Thyroid gland (tissue), 4 donors: ENCODE results near the gene PLCB1. TPM values are rescaled to one million over a fixed set of nuclear protein-coding genes. Genes with fewer than 3 reads are reported as not detected.

Experiments used
- DNase-seq, 2 donors: peaks; one replicate each; pipeline ENCODE4 v3.0.0-alpha.2; 2019
- H3K27ac ChIP-seq, 3 donors: fragments of 200-600 bp; sonication (generic); 1 replicate in 2 of 3; 2 replicates in 1 of 3; pipeline ENCODE4 v1.5.1; 2016 to 2019; ENCODE audit warnings: mild to moderate bottlenecking in 1 of 3, moderate library complexity in 1 of 3
- H3K27me3 ChIP-seq: fragments of 200-600 bp; sonication (generic); one replicate; pipeline ENCODE4 v1.5.1; 2019
- H3K36me3 ChIP-seq, 2 donors: fragments of 200-600 bp; sonication (generic); one replicate each; pipeline ENCODE4 v1.5.1; 2016 to 2019
- H3K4me1 ChIP-seq, 2 donors: fragments of 200-600 bp; sonication (generic); one replicate each; pipeline ENCODE4 v1.5.1; 2017 to 2019
- H3K4me3 ChIP-seq, 3 donors: fragments of 200-600 bp; sonication (generic); replicated peaks in 1 of 3; 1 replicate in 2 of 3; 2 replicates in 1 of 3; pipeline ENCODE4 v1.5.1; 2016; ENCODE audit warnings: mild to moderate bottlenecking in 1 of 3
- H3K9me3 ChIP-seq: fragments of 200-600 bp; sonication (generic); one replicate; pipeline ENCODE4 v1.5.1; 2017
- POLR2A ChIP-seq, 2 donors: fragments of 450-650 bp; IDR thresholded peaks; one replicate each; pipeline ENCODE4 v1.6.1; 2017; ENCODE audit warnings: antibody characterized with exemption in 2 of 2, mild to moderate bottlenecking in 2 of 2, moderate library complexity in 1 of 2
- WGBS, 2 donors: methylation state at CpG; one replicate each; pipeline ENCODE4 v1.1.5; 2017; 5-methylcytosine and 5-hydroxymethylcytosine counted together
- intact Hi-C: fragments of 100-400 bp; cut with DNase I; formaldehyde crosslinking; loops from one replicate; pipeline ENCODE4 v1.15.1; 2023
- total RNA-seq, 4 donors: library from RNA; depleted of rRNA; stranded (reverse); fragments of >200 nt; gene quantifications; one replicate each; pipeline ENCODE4 v1.2.3, GENCODE V29; 2016
- TF ChIP-seq, protein P1 (sequence below), 6 experiments: fragments of 200-600 bp in 3 of 6; fragments of 450-650 bp in 3 of 6; sonication (generic) in 3 of 6; IDR thresholded peaks; one replicate each; pipeline ENCODE4 v1.5.1; 2016 to 2019; ENCODE audit warnings: antibody characterized with exemption in 6 of 6, mild to moderate bottlenecking in 2 of 6, inconsistent platforms in 1 of 6, moderate library complexity in 1 of 6

PLCB1 gene
- total RNA-seq, 4 donors from 2014 or later, result 7.3 to 14.1 (median 11.0) TPM

DNA sequence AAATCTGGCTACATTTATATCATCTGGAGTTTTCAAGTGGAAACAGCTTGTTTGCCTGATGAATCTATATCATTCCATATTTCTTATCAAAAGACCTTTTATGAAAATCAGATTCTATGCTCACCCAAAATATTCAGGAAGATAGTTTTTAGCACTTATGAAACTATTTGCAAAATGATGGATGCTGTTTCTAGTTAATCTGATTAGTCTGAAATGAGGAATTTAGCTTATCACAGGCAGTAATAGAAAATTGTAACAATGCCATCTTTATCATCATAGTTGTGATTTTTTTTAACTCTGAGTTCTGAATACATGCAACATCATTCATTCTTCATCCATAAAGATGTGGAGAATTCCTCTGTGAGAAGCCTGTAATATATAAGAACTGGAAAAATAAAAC is 229.7 kb downstream of the PLCB1 start:
- TF ChIP-seq, protein P1, sequence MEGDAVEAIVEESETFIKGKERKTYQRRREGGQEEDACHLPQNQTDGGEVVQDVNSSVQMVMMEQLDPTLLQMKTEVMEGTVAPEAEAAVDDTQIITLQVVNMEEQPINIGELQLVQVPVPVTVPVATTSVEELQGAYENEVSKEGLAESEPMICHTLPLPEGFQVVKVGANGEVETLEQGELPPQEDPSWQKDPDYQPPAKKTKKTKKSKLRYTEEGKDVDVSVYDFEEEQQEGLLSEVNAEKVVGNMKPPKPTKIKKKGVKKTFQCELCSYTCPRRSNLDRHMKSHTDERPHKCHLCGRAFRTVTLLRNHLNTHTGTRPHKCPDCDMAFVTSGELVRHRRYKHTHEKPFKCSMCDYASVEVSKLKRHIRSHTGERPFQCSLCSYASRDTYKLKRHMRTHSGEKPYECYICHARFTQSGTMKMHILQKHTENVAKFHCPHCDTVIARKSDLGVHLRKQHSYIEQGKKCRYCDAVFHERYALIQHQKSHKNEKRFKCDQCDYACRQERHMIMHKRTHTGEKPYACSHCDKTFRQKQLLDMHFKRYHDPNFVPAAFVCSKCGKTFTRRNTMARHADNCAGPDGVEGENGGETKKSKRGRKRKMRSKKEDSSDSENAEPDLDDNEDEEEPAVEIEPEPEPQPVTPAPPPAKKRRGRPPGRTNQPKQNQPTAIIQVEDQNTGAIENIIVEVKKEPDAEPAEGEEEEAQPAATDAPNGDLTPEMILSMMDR (IDR thresholded peaks at IDR 0.05), result no peak
- TF ChIP-seq POLR2A (IDR thresholded peaks at IDR 0.05), result no peak
- Histone ChIP-seq H3K4me3 (no peak overlapping the region), H3K27ac (no peak overlapping the region), H3K36me3 (no peaks in the 10 kb centered on the region), H3K9me3 (no peaks in the 10 kb centered on the region), H3K27me3 (no peaks in the 10 kb centered on the region), H3K4me1 (peaks cover 4% of the 10 kb centered on the region in 2 donors)
- intact Hi-C loops, result no loop called here
- no peak for DNase-seq

DNA sequence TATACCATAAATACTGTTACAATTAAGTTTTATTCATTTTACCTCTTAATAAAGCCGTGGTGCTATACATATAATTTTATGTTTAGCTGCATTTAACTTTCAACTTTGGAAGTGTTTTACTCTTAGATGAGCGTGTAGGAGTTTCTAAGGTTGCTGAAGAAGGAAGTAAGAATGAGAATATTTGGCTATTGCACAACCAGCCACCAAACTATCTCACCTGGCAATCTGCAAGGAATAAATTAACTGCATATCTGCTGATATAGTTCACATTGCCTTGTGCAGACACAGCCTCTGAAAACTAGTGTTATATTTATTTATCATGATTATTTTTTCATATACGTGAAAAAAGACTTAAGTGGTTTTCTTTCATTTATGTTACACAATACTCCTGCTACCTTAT is 230.4 kb downstream of the PLCB1 start:
- no peak for DNase-seq
- Histone ChIP-seq H3K4me3 (no peak overlapping the region), H3K36me3 (no peaks in the 10 kb centered on the region), H3K27me3 (no peaks in the 10 kb centered on the region), H3K27ac (no peak overlapping the region), H3K9me3 (no peaks in the 10 kb centered on the region), H3K4me1 (peaks cover 4% of the 10 kb centered on the region in 2 donors)
- TF ChIP-seq POLR2A (IDR thresholded peaks at IDR 0.05), result no peak
- 86 to 90% methylated on average over 3 of the region's 3 CpGs for WGBS, 2 donors
- intact Hi-C loops, result no loop called here

GRCh38 chr20:8363970-8364733 is 232.1 kb downstream of the PLCB1 start:
- H3K36me3 ChIP-seq, result no peaks in the 10 kb centered on the region
- intact Hi-C loops, result no loop called here
- TF ChIP-seq POLR2A (IDR thresholded peaks at IDR 0.05), result no peak
- TF ChIP-seq, protein P1 (IDR thresholded peaks at IDR 0.05), result no peak
- H3K27me3 ChIP-seq, result no peaks in the 10 kb centered on the region
- H3K9me3 ChIP-seq, result no peaks in the 10 kb centered on the region
- no peak for DNase-seq
- WGBS, 2 donors, result 92 to 96% methylated on average over 8 of the region's 8 CpGs
- H3K4me1 ChIP-seq, result no peaks in the 10 kb centered on the region
- no peak overlapping the region for H3K4me3 ChIP-seq
- H3K27ac ChIP-seq, result no peak overlapping the region

DNA sequence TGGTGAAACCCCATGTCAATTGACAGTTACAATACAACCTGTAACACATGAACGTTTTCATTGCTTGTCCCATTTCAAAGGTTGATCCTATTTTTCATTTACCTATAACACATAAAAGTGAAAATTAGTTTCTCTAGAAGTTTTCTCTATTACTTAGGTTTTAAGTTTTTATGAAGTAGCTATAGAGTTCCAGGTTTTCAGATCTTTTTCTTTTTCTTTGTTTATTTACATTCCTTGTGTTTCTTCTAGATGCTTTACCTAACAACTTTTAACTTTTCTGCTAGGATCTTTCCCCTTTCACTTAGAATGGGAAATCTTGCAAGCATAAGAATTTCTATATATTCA is 232.6 kb downstream of the PLCB1 start:
- no peak overlapping the region for H3K27ac ChIP-seq
- H3K36me3 ChIP-seq, result no peaks in the 10 kb centered on the region
- no peak for DNase-seq
- WGBS, 2 donors, result 82 to 87% methylated on average over 1 of the region's 1 CpG
- TF ChIP-seq, protein P1 (IDR thresholded peaks at IDR 0.05), result no peak
- no peak for TF ChIP-seq POLR2A (IDR thresholded peaks at IDR 0.05)
- no peaks in the 10 kb centered on the region for H3K9me3 ChIP-seq
- no peak overlapping the region for H3K4me3 ChIP-seq
- H3K27me3 ChIP-seq, result no peaks in the 10 kb centered on the region
- H3K4me1 ChIP-seq, result no peaks in the 10 kb centered on the region
- intact Hi-C loops, result no loop called here

DNA sequence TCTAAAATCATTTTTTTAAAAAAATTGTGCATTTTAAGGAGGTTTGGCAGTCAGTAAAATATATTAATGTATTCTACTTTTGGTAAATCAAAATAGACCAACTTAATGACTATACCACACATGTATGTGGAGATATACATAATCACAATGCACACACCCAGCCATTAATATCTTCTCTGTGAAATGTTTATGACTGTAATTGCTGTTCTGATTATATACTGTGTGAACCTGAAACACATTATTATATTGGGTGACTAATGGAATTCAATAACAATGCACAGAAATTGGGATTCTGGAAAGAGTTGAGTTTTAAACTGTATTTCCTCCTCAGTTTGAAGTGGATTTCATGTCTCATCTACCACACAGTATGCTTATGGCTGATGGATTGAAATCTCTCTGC is 233.6 kb downstream of the PLCB1 start:
- Histone ChIP-seq H3K27me3 (no peaks in the 10 kb centered on the region), H3K4me3 (no peak overlapping the region), H3K36me3 (no peaks in the 10 kb centered on the region), H3K4me1 (no peaks in the 10 kb centered on the region), H3K9me3 (no peaks in the 10 kb centered on the region), H3K27ac (no peak overlapping the region)
- intact Hi-C loops, result no loop called here
- no peak for DNase-seq
- TF ChIP-seq POLR2A (IDR thresholded peaks at IDR 0.05), result no peak

DNA sequence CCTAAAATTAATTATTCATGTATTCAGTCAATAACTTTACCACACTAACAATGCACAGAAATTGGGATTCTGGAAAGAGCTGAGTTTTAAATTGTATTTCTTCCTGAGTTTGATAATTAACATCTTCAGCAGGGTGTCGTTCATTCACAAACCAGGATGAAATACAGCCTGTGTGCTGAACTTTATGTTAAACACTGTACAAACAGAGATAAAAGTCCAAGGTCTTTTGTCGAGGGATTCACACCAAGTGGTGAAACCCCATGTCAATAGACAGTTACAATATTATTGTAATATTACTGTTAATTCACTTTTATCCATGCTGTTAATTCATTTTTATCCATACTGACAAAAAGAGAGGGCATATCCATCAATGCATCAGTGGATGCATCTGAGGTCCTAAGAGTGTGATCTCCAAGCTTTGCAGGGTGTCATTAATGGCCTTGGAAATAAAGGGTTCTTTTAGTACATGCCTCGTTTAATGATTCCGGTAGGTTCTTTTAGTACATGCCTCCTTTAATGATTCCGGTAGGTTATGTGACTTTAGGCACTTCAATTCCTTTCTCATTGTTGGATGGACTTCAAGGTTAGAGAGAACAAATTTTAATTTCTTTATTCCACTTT is 234.3 kb downstream of the PLCB1 start:
- Histone ChIP-seq H3K27me3 (no peaks in the 10 kb centered on the region), H3K36me3 (no peaks in the 10 kb centered on the region), H3K4me1 (no peaks in the 10 kb centered on the region), H3K9me3 (no peaks in the 10 kb centered on the region), H3K4me3 (no peak overlapping the region), H3K27ac (no peak overlapping the region)
- DNase-seq, result no peak
- TF ChIP-seq, protein P1 (IDR thresholded peaks at IDR 0.05), result no peak
- TF ChIP-seq POLR2A (IDR thresholded peaks at IDR 0.05), result no peak
- intact Hi-C loops, result no loop called here
- WGBS, 2 donors, result 84 to 88% methylated on average over 5 of the region's 5 CpGs
